HepG2 (cell line): ENCODE data around the gene CEP78. TPM values are rescaled to one million over a fixed set of nuclear protein-coding genes. Genes with fewer than 3 reads are reported as not detected.

Source experiments
- ATAC-seq: fragments of 200-7000 bp; cut with Tn5 transposase; 3 replicates; pipeline ENCODE4 v1.9.1; 2020; ENCODE audit warnings: mild to moderate bottlenecking, moderate library complexity
- BruUV-seq: library from RNA; stranded (reverse); fragments of 400-500 nt; replicated peaks from 2 replicates; lab custom pipeline; 2021; lab: Mats Ljungman, UMichigan
- CTCF ChIA-PET: fragments of 300-600 bp; formaldehyde crosslinking; extraction: SDS; loops from one replicate; lab custom pipeline; 2021; ENCODE audit warnings: low total read pairs, inconsistent platforms, low intra/inter-chr PET ratio; lab: Yijun Ruan, JAX
- POLR2A ChIA-PET: fragments of 350-600 bp; sonication (Branson Sonifier 250); formaldehyde crosslinking; loops from one replicate; lab custom pipeline; 2020; ENCODE audit warnings: antibody characterized with exemption, inconsistent platforms; lab: Yijun Ruan, JAX
- DNase-seq: peaks from one replicate; pipeline ENCODE4 v3.0.0-alpha.2; 2015; ENCODE audit warnings: low spot score
- FAIRE-seq: peaks from 3 replicates; lab custom pipeline; 2011; peaks lifted over from hg19 to GRCh38; lab: Jason Lieb, UNC
- H2AFZ ChIP-seq: one replicate; pipeline ENCODE4 v1.6.1; 2011; ENCODE audit warnings: low read length, inconsistent platforms
- H3K27ac ChIP-seq: fragments of 300-600 bp; 3 replicates; pipeline ENCODE4 v1.8.0; 2011; ENCODE audit warnings: mixed run types, mild to moderate bottlenecking, mixed read lengths, low read length, inconsistent platforms; ENCODE audit not compliant: insufficient read depth; ENCODE audit errors: extremely low read length
- H3K27me3 ChIP-seq, 2 experiments: fragments of 200-600 bp in 1 of 2; 2 replicates in 1 of 2; 3 replicates in 1 of 2; pipeline versions ENCODE4 v1.6.0 to v1.8.0; 2011; ENCODE audit warnings: low read length in 2 of 2, mild to moderate bottlenecking in 2 of 2, moderate library complexity in 2 of 2, inconsistent platforms in 1 of 2; ENCODE audit not compliant: insufficient read depth in 2 of 2, control insufficient read depth in 1 of 2
- H3K36me3 ChIP-seq, 2 experiments: fragments of 200-600 bp in 1 of 2; replicated peaks in 1 of 2; 2 replicates in 1 of 2; 3 replicates in 1 of 2; pipeline versions ENCODE4 v1.5.1 to v1.8.0; 2011; ENCODE audit warnings: low read length in 2 of 2, inconsistent platforms in 1 of 2; ENCODE audit not compliant: insufficient read depth in 2 of 2, control insufficient read depth in 1 of 2
- H3K4me1 ChIP-seq: 2 replicates; pipeline ENCODE4 v1.5.1; 2012; ENCODE audit warnings: low read length, inconsistent platforms; ENCODE audit not compliant: insufficient read depth
- H3K4me2 ChIP-seq: 2 replicates; pipeline ENCODE4 v1.6.0; 2011; ENCODE audit warnings: low read depth, low read length, inconsistent platforms
- H3K4me3 ChIP-seq, 3 experiments: fragments of 200-600 bp in 1 of 3; sonication (generic), shearing (Covaris generic) in 1 of 3; replicated peaks in 1 of 3; 2 replicates each; pipeline ENCODE4 v1.5.1; 2011 to 2016; ENCODE audit warnings: low read length in 3 of 3, inconsistent platforms in 2 of 3, low read depth in 2 of 3, mild to moderate bottlenecking in 2 of 3, control low read depth in 1 of 3, mixed read lengths in 1 of 3; ENCODE audit not compliant: insufficient read depth in 1 of 3
- H3K79me2 ChIP-seq: one replicate; pipeline ENCODE4 v1.6.1; 2011; ENCODE audit warnings: low read length, inconsistent platforms; ENCODE audit not compliant: insufficient read depth
- H3K9ac ChIP-seq: 2 replicates; pipeline ENCODE4 v1.6.0; 2011; ENCODE audit warnings: mild to moderate bottlenecking, low read depth, low read length, inconsistent platforms; ENCODE audit not compliant: insufficient read depth
- H3K9me3 ChIP-seq: 2 replicates; pipeline ENCODE4 v1.5.1; 2012; ENCODE audit warnings: mild to moderate bottlenecking, low read length
- H4K20me1 ChIP-seq: 2 replicates; pipeline ENCODE4 v1.6.0; 2011; ENCODE audit warnings: inconsistent platforms, mild to moderate bottlenecking, low read length, moderate library complexity; ENCODE audit not compliant: insufficient read depth
- CBX2 ChIP-seq, 2 experiments: fragments of 200-600 bp in 1 of 2; sonication (generic); formaldehyde crosslinking in 1 of 2; IDR thresholded peaks; 2 replicates each; pipeline versions ENCODE4 v1.7.0 to v1.8.1; 2018 to 2022; ENCODE audit warnings: low read depth in 2 of 2, low read length in 1 of 2, mild to moderate bottlenecking in 1 of 2, missing genetic modification reagents in 1 of 2
- MAFG ChIP-seq: sonication (generic); formaldehyde crosslinking; IDR thresholded peaks from 2 replicates; pipeline ENCODE4 v1.5.1; 2020; ENCODE audit warnings: mild to moderate bottlenecking, missing genetic modification reagents
- NFYC ChIP-seq: IDR thresholded peaks from 2 replicates; pipeline ENCODE4 v1.6.1; 2016; ENCODE audit warnings: missing genetic modification reagents, missing compliant biosample characterization
- SCMH1 ChIP-seq: sonication (generic); formaldehyde crosslinking; IDR thresholded peaks from 2 replicates; pipeline ENCODE4 v1.9.0; 2021; ENCODE audit warnings: missing genetic modification reagents, mild to moderate bottlenecking, borderline replicate concordance
- ZFP36L1 ChIP-seq: sonication (generic); formaldehyde crosslinking; IDR thresholded peaks from 2 replicates; pipeline ENCODE4 v1.8.0; 2022; ENCODE audit warnings: mild to moderate bottlenecking, missing genetic modification reagents, moderate library complexity
- ZNF441 ChIP-seq: sonication (generic); formaldehyde crosslinking; IDR thresholded peaks from 2 replicates; pipeline ENCODE4 v1.7.0; 2021; ENCODE audit warnings: missing genetic modification reagents, borderline replicate concordance
- ZNF749 ChIP-seq: sonication (generic); formaldehyde crosslinking; IDR thresholded peaks from 2 replicates; pipeline ENCODE4 v1.8.0; 2022; ENCODE audit warnings: mild to moderate bottlenecking, missing genetic modification reagents, moderate library complexity, borderline replicate concordance
- WGBS: methylation state at CpG from one replicate; pipeline ENCODE4 v1.1.6; 2017; ENCODE audit warnings: low lambda C conversion rate; 5-methylcytosine and 5-hydroxymethylcytosine counted together
- in situ Hi-C: cut with HindIII; loops from 2 replicates; pipeline ENCODE4 v1.10.0; 2017; ENCODE audit warnings: low pct_unique_long_range_greater_than_20kb; ENCODE audit not compliant: extremely low pct_ligation_motif_present
- intact Hi-C: fragments of 100-400 bp; cut with micrococcal nuclease; formaldehyde crosslinking; loops from one replicate; pipeline ENCODE4 v1.10.0; 2022; ENCODE audit not compliant: unreplicated experiment
- polyA plus RNA-seq, 8 experiments: library from polyadenylated mRNA; depleted of rRNA in 3 of 8; stranded (reverse) in 7 of 8; unstranded in 1 of 8; fragments of >200 nt; fragmentation: Illumina TruSeq in 4 of 8; extraction: Trizol in 4 of 8; gene quantifications; 2 replicates each; pipeline versions ENCODE4 v1.2.1 to v1.2.3, GENCODE V29; 2011 to 2016; ENCODE audit warnings: low read depth in 4 of 8, missing spikeins in 1 of 8, mixed read lengths in 1 of 8; ENCODE audit not compliant: insufficient read depth in 1 of 8
- total RNA-seq, 5 experiments: library from RNA; depleted of rRNA; stranded (reverse); fragments of >200 nt; fragmentation: Illumina TruSeq; extraction: Trizol; gene quantifications; 2 replicates each; pipeline ENCODE4 v1.2.3, GENCODE V29; 2016; ENCODE audit warnings: low read depth in 1 of 5
- TF ChIP-seq, protein P1 (sequence below): sonication (generic); formaldehyde crosslinking; IDR thresholded peaks from 2 replicates; pipeline ENCODE4 v1.4.0; 2020; ENCODE audit warnings: low read depth, missing genetic modification reagents
- TF ChIP-seq, protein P2 (sequence below): sonication (generic); formaldehyde crosslinking; IDR thresholded peaks from 2 replicates; pipeline ENCODE4 v1.5.0; 2020; ENCODE audit warnings: missing genetic modification reagents, mild to moderate bottlenecking, borderline replicate concordance

The CEP78 gene
- total and polyA plus RNA-seq, 2 of the 13 experiments (the other 11 are each of a cell fraction or from before 2014, with no cell fraction given): 5.1 to 30.8 TPM

DNA sequence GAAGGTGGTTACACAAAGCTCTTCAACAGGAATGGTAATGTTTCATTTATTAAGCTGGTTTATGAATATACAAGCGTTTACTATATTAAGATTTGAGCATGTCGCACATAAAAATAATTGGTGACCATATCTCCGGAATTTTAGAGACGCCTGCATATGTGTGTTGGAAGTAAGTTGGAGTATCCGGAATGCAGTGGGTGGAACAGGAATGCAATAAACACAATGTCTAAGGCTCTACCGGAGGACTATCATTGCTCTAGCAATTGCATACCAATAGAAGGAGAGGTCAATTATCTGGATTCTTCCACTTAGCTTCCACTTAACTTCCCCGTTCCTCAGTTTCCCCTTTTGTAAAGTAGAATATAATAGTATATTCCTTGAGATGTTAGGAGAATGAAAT is 1.1 kb upstream of the CEP78 start (continued):
- TF ChIP-seq MAFG: no peak
- TF ChIP-seq, protein P1, sequence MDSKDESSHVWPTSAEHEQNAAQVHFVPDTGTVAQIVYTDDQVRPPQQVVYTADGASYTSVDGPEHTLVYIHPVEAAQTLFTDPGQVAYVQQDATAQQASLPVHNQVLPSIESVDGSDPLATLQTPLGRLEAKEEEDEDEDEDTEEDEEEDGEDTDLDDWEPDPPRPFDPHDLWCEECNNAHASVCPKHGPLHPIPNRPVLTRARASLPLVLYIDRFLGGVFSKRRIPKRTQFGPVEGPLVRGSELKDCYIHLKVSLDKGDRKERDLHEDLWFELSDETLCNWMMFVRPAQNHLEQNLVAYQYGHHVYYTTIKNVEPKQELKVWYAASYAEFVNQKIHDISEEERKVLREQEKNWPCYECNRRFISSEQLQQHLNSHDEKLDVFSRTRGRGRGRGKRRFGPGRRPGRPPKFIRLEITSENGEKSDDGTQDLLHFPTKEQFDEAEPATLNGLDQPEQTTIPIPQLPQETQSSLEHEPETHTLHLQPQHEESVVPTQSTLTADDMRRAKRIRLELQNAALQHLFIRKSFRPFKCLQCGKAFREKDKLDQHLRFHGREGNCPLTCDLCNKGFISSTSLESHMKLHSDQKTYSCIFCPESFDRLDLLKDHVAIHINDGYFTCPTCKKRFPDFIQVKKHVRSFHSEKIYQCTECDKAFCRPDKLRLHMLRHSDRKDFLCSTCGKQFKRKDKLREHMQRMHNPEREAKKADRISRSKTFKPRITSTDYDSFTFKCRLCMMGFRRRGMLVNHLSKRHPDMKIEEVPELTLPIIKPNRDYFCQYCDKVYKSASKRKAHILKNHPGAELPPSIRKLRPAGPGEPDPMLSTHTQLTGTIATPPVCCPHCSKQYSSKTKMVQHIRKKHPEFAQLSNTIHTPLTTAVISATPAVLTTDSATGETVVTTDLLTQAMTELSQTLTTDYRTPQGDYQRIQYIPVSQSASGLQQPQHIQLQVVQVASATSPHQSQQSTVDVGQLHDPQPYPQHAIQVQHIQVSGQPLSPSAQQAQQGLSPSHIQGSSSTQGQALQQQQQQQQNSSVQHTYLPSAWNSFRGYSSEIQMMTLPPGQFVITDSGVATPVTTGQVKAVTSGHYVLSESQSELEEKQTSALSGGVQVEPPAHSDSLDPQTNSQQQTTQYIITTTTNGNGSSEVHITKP (CRISPR knock-in tag): no peak
- TF ChIP-seq, protein P2, sequence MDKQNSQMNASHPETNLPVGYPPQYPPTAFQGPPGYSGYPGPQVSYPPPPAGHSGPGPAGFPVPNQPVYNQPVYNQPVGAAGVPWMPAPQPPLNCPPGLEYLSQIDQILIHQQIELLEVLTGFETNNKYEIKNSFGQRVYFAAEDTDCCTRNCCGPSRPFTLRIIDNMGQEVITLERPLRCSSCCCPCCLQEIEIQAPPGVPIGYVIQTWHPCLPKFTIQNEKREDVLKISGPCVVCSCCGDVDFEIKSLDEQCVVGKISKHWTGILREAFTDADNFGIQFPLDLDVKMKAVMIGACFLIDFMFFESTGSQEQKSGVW (CRISPR knock-in tag): no peak
- no peak for TF ChIP-seq CBX2 (IDR thresholded peaks at IDR 0.05; ENCODE audit: low read depth, low read length)
- TF ChIP-seq CBX2 (CRISPR knock-in tag; IDR thresholded peaks at IDR 0.05; ENCODE audit: low read depth): no peak
- no peak for TF ChIP-seq NFYC (CRISPR knock-in tag)

DNA sequence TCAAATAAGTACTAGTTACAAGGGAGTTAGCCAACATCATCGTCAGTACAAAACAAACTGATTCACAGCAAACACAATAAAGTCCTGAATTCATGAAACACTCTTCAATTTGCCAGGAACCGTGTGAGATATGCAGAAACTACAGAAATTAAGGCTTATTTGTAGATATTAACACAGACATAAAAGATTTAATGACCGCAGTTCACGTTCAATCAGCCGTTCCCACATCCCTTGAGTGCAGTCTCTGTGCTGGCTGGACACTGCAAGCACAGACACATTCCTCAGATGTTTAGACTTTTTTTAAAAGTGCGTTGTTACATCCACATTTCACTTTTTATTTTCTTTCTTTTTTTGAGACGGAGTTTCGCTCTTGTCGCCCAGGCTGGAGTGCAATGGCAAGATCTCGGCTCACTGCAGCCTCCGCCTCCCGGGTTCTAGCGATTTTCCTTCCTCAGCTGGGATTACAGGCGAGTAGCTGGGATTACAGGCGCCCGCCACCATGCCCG is 566 bp upstream of the CEP78 start:
- Histone ChIP-seq H3K4me2 (peak overlapping the region; percentile 89), H3K27me3 (no peaks in the 10 kb centered on the region), H3K4me1 (peaks cover 49% of the 10 kb centered on the region), H3K9ac (peak overlapping the region; percentile 84), H3K27ac (peak overlapping the region; percentile 80), H2AFZ (peak overlapping the region; percentile 86), H4K20me1 (no peaks in the 10 kb centered on the region), H3K9me3 (no peaks in the 10 kb centered on the region), H3K4me3 (peak overlapping the region; percentile 80 to 96 (median 87)), H3K36me3 (0 out of 5 replicates have a peak, but pooled peaks cover 0 to 3% of the 10 kb centered on the region in 2 experiments), H3K79me2 (peaks cover 9% of the 10 kb centered on the region)
- BruUV-seq: TSS peak; percentile 78
- WGBS: 12% methylated on average over 17 of the region's 17 CpGs
- in situ Hi-C loops: no loop called here
- DNase-seq (no peak), FAIRE-seq (peak; percentile 37), ATAC-seq (no peak)
- POLR2A ChIA-PET: interaction anchor here (1.0 to 2.4 kb wide), 2 partner anchors 60 to 66 kb away, joined by 3 to 14 read pairs; partner anchors contain the start of gene PSAT1
- CTCF ChIA-PET: no interaction called here
- intact Hi-C loops: loop anchor here (2.0 kb wide), 2 partner anchors 205 to 259 kb away; partner anchors contain the start of gene GNAQ
- TF ChIP-seq ZNF749 (CRISPR knock-in tag) (0 out of 2 replicates have a peak, but pooled peaks have one; percentile 18), SCMH1 (CRISPR knock-in tag) (no peak), ZNF441 (peak; percentile 92), ZFP36L1 (CRISPR knock-in tag) (peak; percentile 2; the same call in 1 of the 2 replicates)
